ENCODE results near the gene PRKCB. TPM values are rescaled to one million over a fixed set of nuclear protein-coding genes. Genes with fewer than 3 reads are reported as not detected.

Gene PRKCB
- total RNA-seq, 1 donor from 2014 or later = 12.7 TPM

GRCh38 chr16:24124291-24124690, 288.5 kb downstream of the PRKCB start:
- ATAC-seq (no peak), DNase-seq (ENCODE audit: low spot score) (no peak)
- intact Hi-C loops (cut with DNase I) = loop anchor here (10.0 kb wide), 1 partner anchor 269 kb away; no protein-coding TSS in a partner anchor

- intact Hi-C loops (cut with DNase I) = loop anchor here (10.0 kb wide), 1 partner anchor 270 kb away; no protein-coding TSS in a partner anchor
- ATAC-seq (no peak), DNase-seq (ENCODE audit: low spot score) (no peak)
These were observed 289.4 kb downstream of the PRKCB start for GRCh38 chr16:24125214-24125613.

- DNase-seq (ENCODE audit: low spot score) = no peak
- ATAC-seq = no peak
- intact Hi-C loops (cut with DNase I) = loop anchor here (10.0 kb wide), 1 partner anchor 275 kb away; no protein-coding TSS in a partner anchor
These were observed 293.7 kb downstream of the PRKCB start for GRCh38 chr16:24129412-24129918.

- DNase-seq (ENCODE audit: low spot score) (no peak), ATAC-seq (no peak)
- intact Hi-C loops (cut with DNase I) = no loop called here
These were observed 294.8 kb downstream of the PRKCB start for GRCh38 chr16:24130494-24131085.

- intact Hi-C loops (cut with DNase I) = no loop called here
- DNase-seq (ENCODE audit: low spot score) (no peak), ATAC-seq (no peak)
These were observed 295.5 kb downstream of the PRKCB start for GRCh38 chr16:24131294-24131693.

- no peak for DNase-seq (ENCODE audit: low spot score)
- no peak for ATAC-seq
- intact Hi-C loops (cut with DNase I) = no loop called here
These were observed 296.4 kb downstream of the PRKCB start for GRCh38 chr16:24132048-24132796.

- intact Hi-C loops (cut with DNase I) = no loop called here
- DNase-seq (ENCODE audit: low spot score) (no peak), ATAC-seq (no peak)
These were observed 297.0 kb downstream of the PRKCB start for GRCh38 chr16:24132797-24133155.

- ATAC-seq = no peak
- intact Hi-C loops (cut with DNase I) = no loop called here
- no peak for DNase-seq (ENCODE audit: low spot score)
These were observed 300.1 kb downstream of the PRKCB start for GRCh38 chr16:24135624-24136565.

- intact Hi-C loops (cut with DNase I) = no loop called here
- DNase-seq (ENCODE audit: low spot score) (no peak), ATAC-seq (no peak)
These were observed 302.2 kb downstream of the PRKCB start for GRCh38 chr16:24138024-24138423.

GRCh38 chr16:24138575-24138974, 302.8 kb downstream of the PRKCB start:
- intact Hi-C loops (cut with DNase I) = no loop called here
- ATAC-seq (no peak), DNase-seq (ENCODE audit: low spot score) (no peak)

- ATAC-seq (no peak), DNase-seq (ENCODE audit: low spot score) (no peak)
- intact Hi-C loops (cut with DNase I) = no loop called here
These were observed 303.5 kb downstream of the PRKCB start for GRCh38 chr16:24139282-24139681.

GRCh38 chr16:24140730-24141129, 304.9 kb downstream of the PRKCB start:
- DNase-seq (ENCODE audit: low spot score) = no peak
- no peak for ATAC-seq
- intact Hi-C loops (cut with DNase I) = no loop called here

GRCh38 chr16:24141466-24141865, 305.7 kb downstream of the PRKCB start:
- ATAC-seq (no peak), DNase-seq (ENCODE audit: low spot score) (no peak)
- intact Hi-C loops (cut with DNase I) = no loop called here

- no peak for ATAC-seq
- intact Hi-C loops (cut with DNase I) = no loop called here
- DNase-seq (ENCODE audit: low spot score) = no peak
These were observed 306.1 kb downstream of the PRKCB start for GRCh38 chr16:24141917-24142316.

GRCh38 chr16:24145927-24146326, 310.1 kb downstream of the PRKCB start:
- DNase-seq (ENCODE audit: low spot score) = no peak
- intact Hi-C loops (cut with DNase I) = no loop called here

GRCh38 chr16:24146518-24146917, 310.7 kb downstream of the PRKCB start:
- DNase-seq (ENCODE audit: low spot score) = no peak
- ATAC-seq = no peak
- intact Hi-C loops (cut with DNase I) = no loop called here

More at GRCh38 chr16:24145927-24146326, 310.1 kb downstream of the PRKCB start:
- ATAC-seq = no peak

- no peak for DNase-seq (ENCODE audit: low spot score)
- ATAC-seq = no peak
- intact Hi-C loops (cut with DNase I) = no loop called here
These were observed 313.3 kb downstream of the PRKCB start for GRCh38 chr16:24149102-24149501.

- intact Hi-C loops (cut with DNase I) = no loop called here
- DNase-seq (ENCODE audit: low spot score) (no peak), ATAC-seq (no peak)
These were observed 314.5 kb downstream of the PRKCB start for GRCh38 chr16:24150282-24150681.

- intact Hi-C loops (cut with DNase I) = no loop called here
- DNase-seq (ENCODE audit: low spot score) = no peak
- no peak for ATAC-seq
These were observed 315.7 kb downstream of the PRKCB start for GRCh38 chr16:24151482-24151939.

All from sciatic nerve (tissue), 2 donors.